ENCODE data around the gene CHD6.

The CHD6 gene

DNA sequence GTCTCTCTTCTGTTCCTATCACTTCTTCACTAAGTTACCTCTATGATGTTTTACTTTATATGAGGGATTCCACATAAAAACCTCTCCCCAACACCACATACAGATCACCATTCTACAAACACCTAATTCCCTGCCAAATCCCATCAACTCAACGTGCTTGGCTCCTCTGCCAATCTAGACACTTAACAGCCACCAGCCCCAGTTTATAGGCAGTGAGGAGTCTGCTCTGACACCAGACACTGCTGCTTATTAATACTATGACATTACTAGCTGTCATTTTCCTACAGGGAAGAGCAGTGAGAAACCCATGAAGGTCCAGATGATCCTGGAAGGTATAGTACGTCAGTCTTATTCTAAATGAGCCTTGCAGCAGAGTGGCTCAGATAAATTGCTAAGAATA lies 104.3 kb downstream of the CHD6 start:
- Histone ChIP-seq H3K36me3 (ENCODE audit: insufficient read depth, insufficient read length, low read length) (peaks cover 29% of the 10 kb centered on the region), H3K4me3 (ENCODE audit: insufficient read length, low read depth) (no peak overlapping the region), H3K27me3 (ENCODE audit: insufficient read depth, insufficient read length) (no peaks in the 10 kb centered on the region), H3K9ac (ENCODE audit: insufficient read length, low read depth) (no peak overlapping the region), H3K4me1 (ENCODE audit: insufficient read depth, insufficient read length) (peaks cover 6% of the 10 kb centered on the region), H3K9me3 (ENCODE audit: insufficient read depth, low read length) (no peaks in the 10 kb centered on the region)
- TF ChIP-seq SUZ12 (IDR thresholded peaks at IDR 0.05; ENCODE audit: extremely low read depth, insufficient read depth, insufficient read length) (no peak), ZNF274 (IDR thresholded peaks at IDR 0.05; ENCODE audit: low read depth, low read length) (no peak), YY1 (IDR thresholded peaks at IDR 0.05; ENCODE audit: insufficient read depth, insufficient read length) (no peak)
- DNase-seq (ENCODE audit: low read depth, low spot score), result no peak

DNA sequence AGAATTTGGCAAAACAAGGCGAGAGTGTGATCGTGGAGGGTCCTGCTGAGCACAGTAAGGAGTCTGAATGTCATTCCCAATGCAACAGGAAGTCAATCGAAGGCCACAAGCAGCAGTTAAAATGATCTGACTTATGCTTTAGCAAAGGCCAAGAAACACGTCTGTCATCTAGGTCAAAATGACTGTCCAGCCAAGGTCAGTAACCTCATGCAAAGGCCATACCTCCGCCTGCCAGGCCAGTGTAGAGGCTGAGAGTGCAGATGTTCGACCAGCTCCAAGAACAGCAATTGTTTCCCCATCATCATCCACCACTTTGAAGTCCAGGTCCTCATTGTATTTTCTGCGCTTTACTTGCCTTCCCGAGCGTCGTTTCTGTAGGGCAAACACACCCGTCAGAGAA lies 105.6 kb downstream of the CHD6 start:
- DNase-seq (ENCODE audit: low read depth, low spot score), result no peak
- H3K4me1 ChIP-seq (ENCODE audit: insufficient read depth, insufficient read length), result peaks cover 6% of the 10 kb centered on the region
- TF ChIP-seq ZNF274 (IDR thresholded peaks at IDR 0.05; ENCODE audit: low read depth, low read length) (no peak), YY1 (IDR thresholded peaks at IDR 0.05; ENCODE audit: insufficient read depth, insufficient read length) (no peak), SUZ12 (IDR thresholded peaks at IDR 0.05; ENCODE audit: extremely low read depth, insufficient read depth, insufficient read length) (no peak)
- no peaks in the 10 kb centered on the region for H3K9me3 ChIP-seq (ENCODE audit: insufficient read depth, low read length)
- H3K27me3 ChIP-seq (ENCODE audit: insufficient read depth, insufficient read length), result no peaks in the 10 kb centered on the region
- H3K9ac ChIP-seq (ENCODE audit: insufficient read length, low read depth), result no peak overlapping the region
- H3K4me3 ChIP-seq (ENCODE audit: insufficient read length, low read depth), result no peak overlapping the region
- peaks cover 29% of the 10 kb centered on the region for H3K36me3 ChIP-seq (ENCODE audit: insufficient read depth, insufficient read length, low read length)

DNA sequence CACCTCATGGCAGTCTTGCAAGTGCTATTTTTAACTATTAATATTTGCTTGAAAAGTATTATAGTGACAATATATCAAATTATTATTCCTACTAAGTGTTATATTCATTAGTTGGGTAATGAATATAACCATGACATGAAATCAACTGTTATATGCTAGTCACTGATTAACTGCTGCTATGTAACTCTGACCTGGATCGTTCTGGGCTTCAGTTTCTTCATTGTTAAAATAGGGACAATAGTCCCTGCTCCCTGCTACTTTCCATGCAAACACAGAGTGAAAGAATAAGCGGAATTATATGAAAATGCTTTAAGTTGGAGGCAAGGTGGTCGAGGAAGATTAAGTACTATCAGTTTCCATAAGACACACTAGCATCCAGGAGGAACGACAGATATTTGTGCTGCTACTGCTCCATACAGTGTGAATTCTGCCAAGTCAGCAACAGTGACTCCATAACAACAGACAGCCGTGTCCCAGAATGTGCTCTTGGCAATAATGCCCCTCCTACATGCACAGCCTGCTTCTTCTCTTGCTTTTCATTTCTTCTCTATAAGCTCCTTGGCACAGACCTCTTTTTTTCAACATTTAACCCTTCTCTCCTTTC lies 107.2 kb downstream of the CHD6 start:
- peaks cover 6% of the 10 kb centered on the region for H3K4me1 ChIP-seq (ENCODE audit: insufficient read depth, insufficient read length)
- H3K36me3 ChIP-seq (ENCODE audit: insufficient read depth, insufficient read length, low read length), result peaks cover 29% of the 10 kb centered on the region
- no peak for TF ChIP-seq SUZ12 (IDR thresholded peaks at IDR 0.05; ENCODE audit: extremely low read depth, insufficient read depth, insufficient read length)
- no peak for TF ChIP-seq ZNF274 (IDR thresholded peaks at IDR 0.05; ENCODE audit: low read depth, low read length)
- TF ChIP-seq YY1 (IDR thresholded peaks at IDR 0.05; ENCODE audit: insufficient read depth, insufficient read length), result no peak
- no peak overlapping the region for H3K4me3 ChIP-seq (ENCODE audit: insufficient read length, low read depth)
- DNase-seq (ENCODE audit: low read depth, low spot score), result no peak
- no peaks in the 10 kb centered on the region for H3K27me3 ChIP-seq (ENCODE audit: insufficient read depth, insufficient read length)
- H3K9ac ChIP-seq (ENCODE audit: insufficient read length, low read depth), result no peak overlapping the region
- H3K9me3 ChIP-seq (ENCODE audit: insufficient read depth, low read length), result no peaks in the 10 kb centered on the region

DNA sequence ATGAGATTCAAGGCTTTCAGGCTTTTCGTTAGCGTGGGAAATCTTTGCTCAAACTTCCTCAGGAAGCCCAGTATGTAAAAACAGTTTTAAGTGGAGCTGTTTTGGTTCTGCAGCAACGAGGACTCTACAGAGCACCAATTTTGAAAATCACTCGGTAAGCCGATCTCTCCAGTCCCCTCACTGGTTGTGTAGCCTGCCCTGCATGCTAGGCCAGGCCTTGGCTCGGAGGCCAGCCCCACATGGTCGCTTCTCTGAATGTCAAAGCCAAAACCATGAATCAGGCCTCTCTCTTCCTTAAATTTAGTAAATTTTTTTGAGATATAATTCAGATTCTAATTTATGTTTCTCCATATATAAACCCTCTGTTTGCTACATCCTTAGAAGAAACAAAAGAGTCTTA lies 108.0 kb downstream of the CHD6 start:
- Histone ChIP-seq H3K9ac (ENCODE audit: insufficient read length, low read depth) (no peak overlapping the region), H3K27me3 (ENCODE audit: insufficient read depth, insufficient read length) (no peaks in the 10 kb centered on the region), H3K9me3 (ENCODE audit: insufficient read depth, low read length) (0 out of 2 replicates have a peak, but pooled peaks cover under 1% of the 10 kb centered on the region), H3K36me3 (ENCODE audit: insufficient read depth, insufficient read length, low read length) (peaks cover 29% of the 10 kb centered on the region), H3K4me3 (ENCODE audit: insufficient read length, low read depth) (no peak overlapping the region), H3K4me1 (ENCODE audit: insufficient read depth, insufficient read length) (peaks cover 6% of the 10 kb centered on the region)
- TF ChIP-seq YY1 (IDR thresholded peaks at IDR 0.05; ENCODE audit: insufficient read depth, insufficient read length) (no peak), ZNF274 (IDR thresholded peaks at IDR 0.05; ENCODE audit: low read depth, low read length) (no peak), SUZ12 (IDR thresholded peaks at IDR 0.05; ENCODE audit: extremely low read depth, insufficient read depth, insufficient read length) (no peak)
- DNase-seq (ENCODE audit: low read depth, low spot score), result no peak

DNA sequence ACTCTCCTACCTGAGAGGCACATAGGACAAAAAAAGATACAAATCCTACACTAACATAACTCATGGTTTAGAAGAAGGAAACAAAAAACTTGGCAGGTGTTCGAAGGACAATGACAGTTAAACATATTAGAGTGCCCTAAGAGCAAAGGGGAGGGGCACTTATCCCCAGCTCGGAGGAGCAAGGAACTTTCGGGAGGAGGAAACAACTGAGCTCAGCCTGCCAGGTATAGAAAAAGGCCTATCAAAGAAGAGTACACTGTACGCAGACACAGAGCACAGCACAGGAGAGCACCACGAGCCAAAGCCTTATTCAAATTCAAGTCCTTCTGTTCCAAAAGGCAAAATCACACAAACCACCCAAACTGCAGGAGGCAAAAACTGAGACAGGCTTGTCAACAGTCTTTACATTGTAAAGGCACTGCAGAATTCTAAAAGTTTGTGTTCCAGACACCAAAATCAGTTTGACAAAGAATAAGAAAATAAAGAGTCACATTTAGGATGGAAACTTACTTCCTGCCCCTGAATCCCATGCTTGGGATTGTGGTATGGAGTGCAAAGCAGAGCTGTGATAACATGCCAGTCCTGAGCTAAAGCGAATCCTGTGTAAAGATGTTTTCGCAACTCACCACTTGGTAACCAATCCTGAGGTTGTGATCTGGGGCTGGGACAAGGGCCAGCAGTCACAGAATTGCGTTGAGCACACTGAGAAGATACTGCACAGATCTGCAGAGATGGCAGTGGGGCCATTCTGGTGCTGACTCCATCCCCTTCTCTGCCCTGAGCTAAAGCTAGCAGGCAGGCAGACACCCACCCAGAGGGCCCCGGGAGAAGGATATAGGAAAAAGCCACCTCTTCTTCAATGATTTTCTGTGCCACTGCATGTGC lies 108.6 kb downstream of the CHD6 start:
- peaks cover 6% of the 10 kb centered on the region for H3K4me1 ChIP-seq (ENCODE audit: insufficient read depth, insufficient read length)
- peaks cover 7% of the 10 kb centered on the region; the same call in 1 of the 2 replicates for H3K9me3 ChIP-seq (ENCODE audit: insufficient read depth, low read length)
- TF ChIP-seq SUZ12 (IDR thresholded peaks at IDR 0.05; ENCODE audit: extremely low read depth, insufficient read depth, insufficient read length), result no peak
- no peak for TF ChIP-seq YY1 (IDR thresholded peaks at IDR 0.05; ENCODE audit: insufficient read depth, insufficient read length)
- no peak for TF ChIP-seq ZNF274 (IDR thresholded peaks at IDR 0.05; ENCODE audit: low read depth, low read length)
- H3K36me3 ChIP-seq (ENCODE audit: insufficient read depth, insufficient read length, low read length), result peaks cover 27% of the 10 kb centered on the region
- DNase-seq (ENCODE audit: low read depth, low spot score), result no peak
- no peaks in the 10 kb centered on the region for H3K27me3 ChIP-seq (ENCODE audit: insufficient read depth, insufficient read length)
- no peak overlapping the region for H3K9ac ChIP-seq (ENCODE audit: insufficient read length, low read depth)
- H3K4me3 ChIP-seq (ENCODE audit: insufficient read length, low read depth), result no peak overlapping the region

DNA sequence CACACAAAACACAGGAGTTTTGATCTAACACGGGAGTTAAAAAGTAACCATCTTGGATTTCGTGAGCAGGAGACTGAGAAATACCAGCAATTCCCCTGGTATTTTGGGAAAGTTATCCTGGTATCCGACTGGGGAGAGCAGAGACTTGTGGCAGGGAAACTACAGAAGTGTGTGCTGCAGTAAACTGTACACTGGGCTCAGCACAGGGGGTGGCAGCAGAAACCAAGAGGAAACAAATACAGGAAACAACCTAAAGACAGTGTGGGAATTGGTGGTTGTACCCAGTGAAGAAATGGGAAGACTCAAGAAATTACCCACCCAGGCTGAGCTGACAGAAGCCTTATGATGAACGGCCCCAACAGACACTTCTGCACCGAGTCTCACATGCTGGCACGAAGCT lies 109.8 kb downstream of the CHD6 start:
- H3K9me3 ChIP-seq (ENCODE audit: insufficient read depth, low read length), result peaks cover 9% of the 10 kb centered on the region; the same call in 1 of the 2 replicates
- no peaks in the 10 kb centered on the region for H3K27me3 ChIP-seq (ENCODE audit: insufficient read depth, insufficient read length)
- TF ChIP-seq YY1 (IDR thresholded peaks at IDR 0.05; ENCODE audit: insufficient read depth, insufficient read length), result no peak
- TF ChIP-seq ZNF274 (IDR thresholded peaks at IDR 0.05; ENCODE audit: low read depth, low read length), result no peak
- no peak for TF ChIP-seq SUZ12 (IDR thresholded peaks at IDR 0.05; ENCODE audit: extremely low read depth, insufficient read depth, insufficient read length)
- H3K9ac ChIP-seq (ENCODE audit: insufficient read length, low read depth), result no peak overlapping the region
- H3K4me1 ChIP-seq (ENCODE audit: insufficient read depth, insufficient read length), result peaks cover 6% of the 10 kb centered on the region
- H3K36me3 ChIP-seq (ENCODE audit: insufficient read depth, insufficient read length, low read length), result peaks cover 19% of the 10 kb centered on the region
- no peak overlapping the region for H3K4me3 ChIP-seq (ENCODE audit: insufficient read length, low read depth)
- no peak for DNase-seq (ENCODE audit: low read depth, low spot score)

DNA sequence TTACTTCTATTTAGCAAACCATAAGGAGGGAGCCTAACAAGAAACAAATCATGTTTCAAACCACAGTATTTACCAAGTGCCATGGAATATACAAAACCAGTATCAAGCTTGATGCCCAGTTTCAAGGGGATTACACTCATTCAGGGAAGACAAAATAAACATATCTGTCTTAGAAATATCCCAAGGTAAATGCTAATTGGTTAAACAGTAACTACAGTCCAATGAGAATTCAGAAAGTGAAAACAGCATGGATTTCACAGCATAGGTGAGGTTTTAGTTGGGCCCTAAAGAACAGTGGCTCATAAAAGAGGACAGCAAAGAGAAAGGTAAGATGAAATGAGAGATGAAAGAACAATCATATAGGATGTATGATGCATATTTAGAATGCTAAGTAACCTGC lies 110.3 kb downstream of the CHD6 start:
- no peaks in the 10 kb centered on the region for H3K27me3 ChIP-seq (ENCODE audit: insufficient read depth, insufficient read length)
- no peak for DNase-seq (ENCODE audit: low read depth, low spot score)
- no peak overlapping the region for H3K4me3 ChIP-seq (ENCODE audit: insufficient read length, low read depth)
- H3K4me1 ChIP-seq (ENCODE audit: insufficient read depth, insufficient read length), result peaks cover 6% of the 10 kb centered on the region
- H3K9me3 ChIP-seq (ENCODE audit: insufficient read depth, low read length), result peaks cover 9% of the 10 kb centered on the region; the same call in 1 of the 2 replicates
- TF ChIP-seq YY1 (IDR thresholded peaks at IDR 0.05; ENCODE audit: insufficient read depth, insufficient read length), result no peak
- TF ChIP-seq SUZ12 (IDR thresholded peaks at IDR 0.05; ENCODE audit: extremely low read depth, insufficient read depth, insufficient read length), result no peak
- no peak for TF ChIP-seq ZNF274 (IDR thresholded peaks at IDR 0.05; ENCODE audit: low read depth, low read length)
- H3K9ac ChIP-seq (ENCODE audit: insufficient read length, low read depth), result no peak overlapping the region
- H3K36me3 ChIP-seq (ENCODE audit: insufficient read depth, insufficient read length, low read length), result peaks cover 18% of the 10 kb centered on the region

Data from NT2/D1 (cell line).